GM12865 (cell line): ENCODE data around the gene BORCS5.
"Not testable (repeated sequence)": the region's sequence is repeated elsewhere in the genome, so short reads cannot be mapped to it uniquely, and the experiment has no call there.

Source experiments
- DNase-seq: peaks from one replicate; pipeline ENCODE4 v3.0.0; 2010; ENCODE audit warnings: low read depth
- H3K4me3 ChIP-seq: 2 replicates; pipeline ENCODE4 v1.5.1; 2011; ENCODE audit warnings: mild to moderate bottlenecking, low read depth, low read length, control low read depth
- TF ChIP-seq, protein P1 (sequence below): IDR thresholded peaks from 2 replicates; pipeline ENCODE4 v1.5.1; 2011; ENCODE audit warnings: low read length, control low read depth, low read depth, inconsistent platforms; ENCODE audit not compliant: insufficient read depth; ENCODE audit errors: missing control alignments

The BORCS5 gene

DNA sequence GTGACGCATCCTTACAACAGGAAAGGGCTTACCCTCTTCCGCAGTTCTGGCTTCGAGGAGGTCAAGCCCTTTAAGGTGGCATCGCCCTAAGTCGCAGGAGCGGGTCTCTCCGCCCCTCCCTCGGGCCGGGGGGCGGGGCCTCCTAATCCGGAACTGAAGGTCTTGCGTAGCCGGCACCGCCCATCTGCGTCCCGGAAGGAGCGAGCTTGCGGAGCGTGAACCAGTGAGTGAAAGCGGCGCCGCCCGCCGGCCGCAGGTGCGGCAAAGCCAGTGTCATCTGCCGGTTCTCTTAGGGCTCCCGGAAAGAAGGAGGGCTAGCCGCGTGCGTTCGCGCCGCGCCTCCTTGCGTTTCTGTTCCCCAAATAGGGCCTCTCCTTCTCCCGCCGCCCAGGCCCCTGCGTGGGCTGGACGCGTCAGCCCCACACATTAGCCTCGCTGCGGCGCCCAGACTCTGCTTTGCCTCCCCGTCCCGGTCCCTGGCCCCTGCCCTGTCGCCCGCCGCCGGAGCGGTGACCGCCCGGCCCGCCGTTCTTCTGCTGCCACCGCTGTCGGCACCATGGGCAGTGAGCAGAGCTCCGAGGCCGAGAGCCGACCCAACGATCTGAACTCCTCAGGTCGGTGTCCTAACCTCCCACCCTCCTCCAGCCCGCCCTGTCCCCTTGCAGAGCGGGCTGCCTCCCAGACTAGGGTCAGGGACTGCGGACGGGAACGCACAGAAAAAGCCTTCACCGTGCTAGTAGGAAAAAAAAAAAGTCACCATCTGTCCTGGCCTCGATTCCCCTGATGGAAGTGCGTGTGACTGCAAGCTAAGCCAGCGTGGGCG lies at the start of gene BORCS5:
TSS of gene BORCS5 (plus strand) at position 183 of the 823 bp plus-strand sequence. CDS start at position 557, 374 bp downstream.
- H3K4me3 ChIP-seq, result peak within 1 kb of the TSS; percentile 73
- TF ChIP-seq, protein P1, sequence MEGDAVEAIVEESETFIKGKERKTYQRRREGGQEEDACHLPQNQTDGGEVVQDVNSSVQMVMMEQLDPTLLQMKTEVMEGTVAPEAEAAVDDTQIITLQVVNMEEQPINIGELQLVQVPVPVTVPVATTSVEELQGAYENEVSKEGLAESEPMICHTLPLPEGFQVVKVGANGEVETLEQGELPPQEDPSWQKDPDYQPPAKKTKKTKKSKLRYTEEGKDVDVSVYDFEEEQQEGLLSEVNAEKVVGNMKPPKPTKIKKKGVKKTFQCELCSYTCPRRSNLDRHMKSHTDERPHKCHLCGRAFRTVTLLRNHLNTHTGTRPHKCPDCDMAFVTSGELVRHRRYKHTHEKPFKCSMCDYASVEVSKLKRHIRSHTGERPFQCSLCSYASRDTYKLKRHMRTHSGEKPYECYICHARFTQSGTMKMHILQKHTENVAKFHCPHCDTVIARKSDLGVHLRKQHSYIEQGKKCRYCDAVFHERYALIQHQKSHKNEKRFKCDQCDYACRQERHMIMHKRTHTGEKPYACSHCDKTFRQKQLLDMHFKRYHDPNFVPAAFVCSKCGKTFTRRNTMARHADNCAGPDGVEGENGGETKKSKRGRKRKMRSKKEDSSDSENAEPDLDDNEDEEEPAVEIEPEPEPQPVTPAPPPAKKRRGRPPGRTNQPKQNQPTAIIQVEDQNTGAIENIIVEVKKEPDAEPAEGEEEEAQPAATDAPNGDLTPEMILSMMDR, result peak; percentile 16
- DNase-seq, result peak; percentile 99

GRCh38 chr12:12310695-12311094 lies 46.2 kb upstream of the BORCS5 start:
- H3K4me3 ChIP-seq, DNase-seq: not testable (repeated sequence)

DNA sequence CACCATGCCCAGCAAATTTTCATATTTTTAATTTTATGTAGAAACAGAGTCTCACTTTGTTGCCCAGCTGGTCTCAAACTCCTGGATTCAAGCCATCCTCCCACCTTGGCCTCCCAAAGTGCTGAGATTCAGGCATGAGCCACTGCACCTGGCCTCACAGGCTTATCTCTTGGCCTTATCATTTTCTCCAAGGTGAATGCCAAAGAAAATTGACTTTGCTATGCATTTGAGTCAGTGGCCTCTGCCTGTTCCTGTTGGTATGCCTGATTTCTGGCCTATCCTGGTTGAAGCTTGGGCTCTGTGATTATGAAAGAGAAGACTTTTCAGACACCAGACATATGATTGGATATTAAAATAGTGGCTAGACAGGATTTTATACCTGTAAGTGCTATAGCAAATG lies 41.0 kb upstream of the BORCS5 start:
- TF ChIP-seq, protein P1, result no peak
- DNase-seq, result no peak
- H3K4me3 ChIP-seq, result no peak overlapping the region

GRCh38 chr12:12319451-12320183 lies 37.3 kb upstream of the BORCS5 start:
- no peak for DNase-seq
- TF ChIP-seq, protein P1, result no peak
- H3K4me3 ChIP-seq, result no peak overlapping the region

DNA sequence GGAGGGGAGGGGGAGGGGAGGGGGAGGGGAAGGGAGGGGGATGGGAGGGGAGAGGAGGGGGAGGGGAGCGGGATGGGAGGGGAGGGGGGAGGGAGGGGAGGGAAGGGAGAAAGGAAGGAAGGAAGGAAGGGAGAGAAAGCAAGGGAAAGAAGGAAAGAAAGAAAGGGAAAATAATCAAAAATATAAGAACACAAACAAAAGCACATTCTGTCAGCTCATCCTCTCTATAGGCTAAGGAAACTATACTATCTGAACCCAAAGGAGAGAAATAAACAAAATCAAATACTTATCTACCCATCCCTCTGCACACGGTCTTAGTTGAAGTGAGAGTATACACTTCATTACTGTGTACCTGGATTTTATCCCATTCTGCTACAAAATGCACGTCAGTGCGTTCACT lies 33.8 kb upstream of the BORCS5 start:
- H3K4me3 ChIP-seq, result no peak overlapping the region
- TF ChIP-seq, protein P1, result no peak
- DNase-seq, result no peak

GRCh38 chr12:12323591-12323990 lies 33.3 kb upstream of the BORCS5 start:
- TF ChIP-seq, protein P1, result no peak
- H3K4me3 ChIP-seq, result no peak overlapping the region
- DNase-seq, result no peak

DNA sequence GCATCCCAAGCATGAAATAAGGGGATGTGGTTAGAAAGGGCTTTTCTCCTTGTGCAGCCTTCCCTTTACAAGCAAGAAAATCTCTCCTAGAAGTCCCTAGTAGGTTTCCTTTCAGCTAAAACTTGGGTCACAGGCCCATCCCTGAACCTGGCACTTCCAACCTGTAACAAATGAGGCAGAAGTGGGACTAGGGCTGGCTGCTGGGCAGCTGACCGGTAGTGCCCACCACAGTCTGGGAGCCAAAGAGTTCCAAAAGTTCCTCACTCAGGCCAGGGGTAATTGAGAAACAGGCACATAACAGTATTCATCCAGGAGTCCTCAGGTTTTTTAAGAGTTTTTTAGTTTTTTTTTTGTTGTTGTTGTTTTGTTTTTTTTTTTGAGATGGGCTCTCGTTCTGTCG lies 30.6 kb upstream of the BORCS5 start:
- DNase-seq, result no peak
- H3K4me3 ChIP-seq, result no peak overlapping the region
- TF ChIP-seq, protein P1, result no peak
